Measurements from ENCODE around the gene INTS13.

Gene INTS13

GRCh38 chr12:26871985-26872384 lies 65.8 kb downstream of the INTS13 start:
- Mint-ChIP-seq H3K4me1 (peaks cover 23% of the 10 kb centered on the region), H3K36me3 (ENCODE audit: low read depth) (peaks cover 11% of the 10 kb centered on the region), H3K27me3 (ENCODE audit: low read depth) (no peaks in the 10 kb centered on the region), H3K4me3 (no peak overlapping the region), H3K27ac (no peak overlapping the region), H3K9me3 (peaks cover 16% of the 10 kb centered on the region)
- no peak for TF ChIP-seq CTCF (IDR thresholded peaks at IDR 0.05; ENCODE audit: unreplicated experiment in 3 of 3)

GRCh38 chr12:26870491-26871419 lies 67.0 kb downstream of the INTS13 start:
- TF ChIP-seq CTCF (IDR thresholded peaks at IDR 0.05; ENCODE audit: unreplicated experiment in 3 of 3): no peak
- peaks cover 4% of the 10 kb centered on the region for H3K36me3 Mint-ChIP-seq (ENCODE audit: low read depth)

GRCh38 chr12:26869908-26870459 lies 67.8 kb downstream of the INTS13 start:
- Mint-ChIP-seq H3K27me3 (ENCODE audit: low read depth) (no peaks in the 10 kb centered on the region), H3K9me3 (peaks cover 6% of the 10 kb centered on the region), H3K4me1 (peaks cover 23% of the 10 kb centered on the region), H3K4me3 (no peak overlapping the region), H3K27ac (peak overlapping the region in 2 of 3 experiments; percentile 23 to 47), H3K36me3 (ENCODE audit: low read depth) (no peaks in the 10 kb centered on the region)
- TF ChIP-seq CTCF (IDR thresholded peaks at IDR 0.05; ENCODE audit: unreplicated experiment in 3 of 3): no peak

More at GRCh38 chr12:26870491-26871419, 67.0 kb downstream of the INTS13 start:
- Mint-ChIP-seq H3K9me3 (peaks cover 9% of the 10 kb centered on the region), H3K27me3 (ENCODE audit: low read depth) (no peaks in the 10 kb centered on the region), H3K27ac (peak overlapping the region in 2 of 3 experiments; percentile 23 to 47), H3K4me1 (peaks cover 23% of the 10 kb centered on the region), H3K4me3 (no peak overlapping the region)

GRCh38 chr12:26869104-26869494 lies 68.7 kb downstream of the INTS13 start:
- Mint-ChIP-seq H3K27ac (peak overlapping the region in 1 of 3 experiments; percentile 29), H3K4me1 (peaks cover 16% of the 10 kb centered on the region), H3K36me3 (ENCODE audit: low read depth) (no peaks in the 10 kb centered on the region), H3K27me3 (ENCODE audit: low read depth) (no peaks in the 10 kb centered on the region), H3K9me3 (no peaks in the 10 kb centered on the region), H3K4me3 (no peak overlapping the region)
- no peak for TF ChIP-seq CTCF (IDR thresholded peaks at IDR 0.05; ENCODE audit: unreplicated experiment in 3 of 3)

- H3K27ac Mint-ChIP-seq: peak overlapping the region in 1 of 3 experiments; percentile 29
- peaks cover 14% of the 10 kb centered on the region for H3K4me1 Mint-ChIP-seq
- no peak for TF ChIP-seq CTCF (IDR thresholded peaks at IDR 0.05; ENCODE audit: unreplicated experiment in 3 of 3)
- no peaks in the 10 kb centered on the region for H3K36me3 Mint-ChIP-seq (ENCODE audit: low read depth)
- H3K4me3 Mint-ChIP-seq: no peak overlapping the region
- no peaks in the 10 kb centered on the region for H3K9me3 Mint-ChIP-seq
- no peaks in the 10 kb centered on the region for H3K27me3 Mint-ChIP-seq (ENCODE audit: low read depth)
Measured at GRCh38 chr12:26868447-26869103, 69.2 kb downstream of the INTS13 start.
